DOHH2 (cell line): ENCODE measurements around the gene WASL.

Experiments used
- EZH2phosphoT487 ChIP-seq: fragments of 200-600 bp; sonication (generic); IDR thresholded peaks from 2 replicates; pipeline ENCODE4 v1.6.1; 2017; ENCODE audit warnings: borderline replicate concordance, mild to moderate bottlenecking, antibody characterized with exemption, low read length, moderate library complexity, mixed read lengths
- TF ChIP-seq, protein P1 (sequence below): fragments of 200-600 bp; sonication (generic); IDR thresholded peaks from one replicate; pipeline ENCODE4 v1.5.1; 2014; ENCODE audit warnings: antibody characterized with exemption, mild to moderate bottlenecking, low read depth, low read length; ENCODE audit not compliant: poor library complexity, severe bottlenecking

DNA sequence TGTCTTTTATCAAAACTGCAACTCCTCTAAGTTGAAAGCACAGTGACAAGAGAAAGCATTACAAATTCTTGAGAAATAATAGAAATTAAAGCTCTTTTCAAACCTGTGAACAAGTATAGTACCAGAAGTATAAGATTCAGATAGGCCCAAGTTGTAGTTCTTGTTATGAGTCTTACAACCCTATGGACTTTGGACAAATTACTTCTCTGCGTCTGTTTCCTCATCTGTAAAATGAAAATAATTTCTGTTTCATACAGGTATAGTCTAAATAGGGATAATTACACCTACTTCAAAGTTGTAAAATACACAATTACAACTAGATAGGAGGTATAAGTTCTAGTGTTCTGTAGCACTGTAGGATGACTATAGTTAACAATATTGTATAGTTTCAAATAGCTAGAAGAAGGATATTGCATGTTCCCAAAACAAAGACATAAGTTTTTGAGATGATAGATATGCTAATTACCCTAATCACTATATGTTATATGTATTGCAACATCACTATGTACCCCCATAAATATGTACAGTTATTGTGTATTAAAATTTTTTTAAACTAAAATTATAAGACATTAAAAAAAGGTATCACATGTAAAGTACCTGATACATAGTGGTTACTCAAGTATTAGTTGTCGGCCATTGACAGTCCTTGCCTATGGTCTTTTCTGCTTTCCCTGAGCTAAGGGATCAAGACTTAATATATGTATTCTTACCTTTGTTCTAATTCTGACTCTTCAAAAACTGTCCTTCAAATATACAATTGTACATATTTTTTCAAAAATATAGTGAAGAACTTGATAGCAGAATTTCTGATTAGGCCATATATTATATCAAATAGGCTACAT is 1.8 kb upstream of the WASL start:
- TF ChIP-seq EZH2phosphoT487: no peak
- TF ChIP-seq, protein P1, sequence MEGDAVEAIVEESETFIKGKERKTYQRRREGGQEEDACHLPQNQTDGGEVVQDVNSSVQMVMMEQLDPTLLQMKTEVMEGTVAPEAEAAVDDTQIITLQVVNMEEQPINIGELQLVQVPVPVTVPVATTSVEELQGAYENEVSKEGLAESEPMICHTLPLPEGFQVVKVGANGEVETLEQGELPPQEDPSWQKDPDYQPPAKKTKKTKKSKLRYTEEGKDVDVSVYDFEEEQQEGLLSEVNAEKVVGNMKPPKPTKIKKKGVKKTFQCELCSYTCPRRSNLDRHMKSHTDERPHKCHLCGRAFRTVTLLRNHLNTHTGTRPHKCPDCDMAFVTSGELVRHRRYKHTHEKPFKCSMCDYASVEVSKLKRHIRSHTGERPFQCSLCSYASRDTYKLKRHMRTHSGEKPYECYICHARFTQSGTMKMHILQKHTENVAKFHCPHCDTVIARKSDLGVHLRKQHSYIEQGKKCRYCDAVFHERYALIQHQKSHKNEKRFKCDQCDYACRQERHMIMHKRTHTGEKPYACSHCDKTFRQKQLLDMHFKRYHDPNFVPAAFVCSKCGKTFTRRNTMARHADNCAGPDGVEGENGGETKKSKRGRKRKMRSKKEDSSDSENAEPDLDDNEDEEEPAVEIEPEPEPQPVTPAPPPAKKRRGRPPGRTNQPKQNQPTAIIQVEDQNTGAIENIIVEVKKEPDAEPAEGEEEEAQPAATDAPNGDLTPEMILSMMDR: no peak
